Vagina (tissue), 2 donors: ENCODE results near the gene NUDT12. TPM values are rescaled to one million over a fixed set of nuclear protein-coding genes. Genes with fewer than 3 reads are reported as not detected.

Experiments
- DNase-seq, 2 donors: peaks; one replicate each; pipeline ENCODE4 v3.0.0-alpha.2; 2017; ENCODE audit errors: extremely low spot score in 2 of 2
- H3K27ac ChIP-seq: fragments of 200-600 bp; sonication (generic); one replicate; pipeline ENCODE4 v1.5.1; 2019
- H3K27me3 ChIP-seq: fragments of 200-600 bp; sonication (generic); one replicate; pipeline ENCODE4 v1.5.1; 2019
- H3K36me3 ChIP-seq, 2 donors: fragments of 200-600 bp; sonication (generic); one replicate each; pipeline ENCODE4 v1.5.1; 2017 to 2019
- H3K4me1 ChIP-seq: fragments of 200-600 bp; sonication (generic); one replicate; pipeline ENCODE4 v1.5.1; 2019
- H3K4me3 ChIP-seq, 2 donors: fragments of 200-600 bp; sonication (generic); 1 replicate in 1 of 2; 2 replicates in 1 of 2; pipeline ENCODE4 v1.5.1; 2016 to 2019
- H3K9me3 ChIP-seq: fragments of 200-600 bp; sonication (generic); one replicate; pipeline ENCODE4 v1.5.1; 2019
- CTCF ChIP-seq, 3 experiments: fragments of 450-650 bp in 2 of 3; fragments of 200-600 bp in 1 of 3; sonication (generic) in 1 of 3; IDR thresholded peaks; one replicate each; pipeline ENCODE4 v1.5.1; 2017 to 2019; ENCODE audit warnings: antibody characterized with exemption in 3 of 3, mild to moderate bottlenecking in 2 of 3, moderate library complexity in 2 of 3
- POLR2A ChIP-seq, 2 donors: fragments of 450-650 bp; IDR thresholded peaks; one replicate each; pipeline ENCODE4 v1.6.1; 2017; ENCODE audit warnings: antibody characterized with exemption in 2 of 2, mild to moderate bottlenecking in 2 of 2, moderate library complexity in 2 of 2
- POLR2AphosphoS5 ChIP-seq, 2 donors: sonication (generic); formaldehyde crosslinking; IDR thresholded peaks; one replicate each; pipeline ENCODE4 v1.9.0; 2017; ENCODE audit warnings: antibody characterized with exemption in 2 of 2, mild to moderate bottlenecking in 2 of 2, low read depth in 1 of 2; ENCODE audit not compliant: insufficient read depth in 1 of 2
- intact Hi-C: fragments of 100-400 bp; cut with DNase I; formaldehyde crosslinking; loops from one replicate; pipeline ENCODE4 v1.15.1; 2023
- total RNA-seq: library from RNA; depleted of rRNA; stranded (reverse); fragments of >200 nt; gene quantifications from one replicate; pipeline ENCODE4 v1.2.3, GENCODE V29; 2016

NUDT12 gene
- total RNA-seq, 1 donor from 2014 or later, result 5.9 TPM

- TF ChIP-seq CTCF (IDR thresholded peaks at IDR 0.05), result no peak
- TF ChIP-seq POLR2AphosphoS5 (IDR thresholded peaks at IDR 0.05; ENCODE audit: insufficient read depth in 1 of 2, low read depth in 1 of 2), result no peak
- no peak for TF ChIP-seq POLR2A (IDR thresholded peaks at IDR 0.05)
- intact Hi-C loops, result no loop called here
- Histone ChIP-seq H3K9me3 (no peaks in the 10 kb centered on the region), H3K27me3 (no peaks in the 10 kb centered on the region), H3K36me3 (no peaks in the 10 kb centered on the region), H3K4me3 (no peak overlapping the region), H3K4me1 (no peaks in the 10 kb centered on the region), H3K27ac (no peak overlapping the region)
- no peak for DNase-seq
Observed at GRCh38 chr5:103514371-103514770, 48.2 kb downstream of the NUDT12 start.

GRCh38 chr5:103513701-103514100 is 48.9 kb downstream of the NUDT12 start:
- Histone ChIP-seq H3K4me3 (no peak overlapping the region), H3K36me3 (no peaks in the 10 kb centered on the region), H3K27ac (no peak overlapping the region), H3K9me3 (no peaks in the 10 kb centered on the region), H3K27me3 (no peaks in the 10 kb centered on the region), H3K4me1 (no peaks in the 10 kb centered on the region)
- no peak for DNase-seq
- TF ChIP-seq POLR2AphosphoS5 (IDR thresholded peaks at IDR 0.05; ENCODE audit: insufficient read depth in 1 of 2, low read depth in 1 of 2) (no peak), POLR2A (IDR thresholded peaks at IDR 0.05) (no peak), CTCF (IDR thresholded peaks at IDR 0.05) (no peak)
- intact Hi-C loops, result no loop called here

- H3K27ac ChIP-seq, result no peak overlapping the region
- no peaks in the 10 kb centered on the region for H3K4me1 ChIP-seq
- intact Hi-C loops, result no loop called here
- no peak for TF ChIP-seq POLR2A (IDR thresholded peaks at IDR 0.05)
- TF ChIP-seq POLR2AphosphoS5 (IDR thresholded peaks at IDR 0.05; ENCODE audit: insufficient read depth in 1 of 2, low read depth in 1 of 2), result no peak
- no peak for TF ChIP-seq CTCF (IDR thresholded peaks at IDR 0.05)
- DNase-seq, result no peak
- H3K27me3 ChIP-seq, result no peaks in the 10 kb centered on the region
- H3K9me3 ChIP-seq, result no peaks in the 10 kb centered on the region
- H3K4me3 ChIP-seq, result no peak overlapping the region
- H3K36me3 ChIP-seq, result no peaks in the 10 kb centered on the region
Observed at GRCh38 chr5:103512500-103512899, 50.1 kb downstream of the NUDT12 start.

- no peak overlapping the region for H3K27ac ChIP-seq
- no peaks in the 10 kb centered on the region for H3K27me3 ChIP-seq
- intact Hi-C loops, result no loop called here
- H3K4me3 ChIP-seq, result no peak overlapping the region
- no peaks in the 10 kb centered on the region for H3K4me1 ChIP-seq
- no peaks in the 10 kb centered on the region for H3K36me3 ChIP-seq
- TF ChIP-seq CTCF (IDR thresholded peaks at IDR 0.05) (no peak), POLR2A (IDR thresholded peaks at IDR 0.05) (no peak), POLR2AphosphoS5 (IDR thresholded peaks at IDR 0.05; ENCODE audit: insufficient read depth in 1 of 2, low read depth in 1 of 2) (no peak)
- DNase-seq, result no peak
- no peaks in the 10 kb centered on the region for H3K9me3 ChIP-seq
Observed at GRCh38 chr5:103511554-103511885, 51.1 kb downstream of the NUDT12 start.

- Histone ChIP-seq H3K9me3 (no peaks in the 10 kb centered on the region), H3K27me3 (no peaks in the 10 kb centered on the region), H3K27ac (no peak overlapping the region), H3K36me3 (no peaks in the 10 kb centered on the region), H3K4me3 (no peak overlapping the region), H3K4me1 (no peaks in the 10 kb centered on the region)
- no peak for TF ChIP-seq CTCF (IDR thresholded peaks at IDR 0.05)
- TF ChIP-seq POLR2A (IDR thresholded peaks at IDR 0.05), result no peak
- TF ChIP-seq POLR2AphosphoS5 (IDR thresholded peaks at IDR 0.05; ENCODE audit: insufficient read depth in 1 of 2, low read depth in 1 of 2), result no peak
- DNase-seq, result no peak
- intact Hi-C loops, result no loop called here
Observed at GRCh38 chr5:103510851-103511553, 51.6 kb downstream of the NUDT12 start.
